Measurements from ENCODE around the gene ACSS2. TPM values are rescaled to one million over a fixed set of nuclear protein-coding genes. Genes with fewer than 3 reads are reported as not detected.

The ACSS2 gene
- total and polyA plus RNA-seq, 2 of the 8 experiments (the other 6 are each of a cell fraction or from before 2014, with no cell fraction given) = 17.7 to 24.2 TPM

- H4K91ac ChIP-seq (replicated peaks; ENCODE audit: insufficient read length, low read length) = no peak overlapping the region
- H3K23ac ChIP-seq (ENCODE audit: insufficient read length) = no peak overlapping the region
- H4K5ac ChIP-seq (ENCODE audit: insufficient read length, low read depth, low read length) = no peak overlapping the region
- H3K23me2 ChIP-seq (ENCODE audit: low read depth, low read length) = no peaks in the 10 kb centered on the region
- H3K4me1 ChIP-seq (replicated peaks in 1 of 4; ENCODE audit: control insufficient read depth in 3 of 4, insufficient read depth in 4 of 4, low read length in 3 of 4) = no peaks in the 10 kb centered on the region
- no peak overlapping the region for H4K8ac ChIP-seq (ENCODE audit: extremely low read depth, insufficient read depth, low read length)
- H2BK15ac ChIP-seq (ENCODE audit: low read length) = no peak overlapping the region
- H3K79me2 ChIP-seq (ENCODE audit: control insufficient read depth in 1 of 2, insufficient read depth in 2 of 2, low read length in 2 of 2) = no peaks in the 10 kb centered on the region
- no peak overlapping the region for H3K4me2 ChIP-seq (ENCODE audit: insufficient read depth in 1 of 2, low read depth in 2 of 2, low read length in 2 of 2)
- H2BK20ac ChIP-seq (ENCODE audit: low read length) = no peak overlapping the region
- H3K4me3 ChIP-seq (ENCODE audit: extremely low read depth in 1 of 4, insufficient read depth in 2 of 4, low read depth in 3 of 4, low read length in 4 of 4) = no peak overlapping the region
- no peak overlapping the region for H3K4ac ChIP-seq (replicated peaks; ENCODE audit: insufficient read length, low read depth, low read length)
- ChIA-PET POLR2A (ENCODE audit: partially characterized antibody) (interaction anchor here (0.8 kb wide), 1 partner anchor 108 kb away, joined by 4 read pairs; no protein-coding TSS in a partner anchor), CTCF (ENCODE audit: partially characterized antibody) (interaction anchor here (0.6 kb wide), 1 partner anchor 73 kb away, joined by 3 read pairs; no protein-coding TSS in a partner anchor)
- H2BK12ac ChIP-seq (ENCODE audit: low read depth, low read length) = no peak overlapping the region
- no peak overlapping the region for H2BK5ac ChIP-seq (ENCODE audit: low read depth, low read length)
- 97% methylated on average over 5 of the region's 5 CpGs; no CpG with 5 or more reads in 1 of the 2 experiments for WGBS, 2 experiments (ENCODE audit: extremely low coverage in 1 of 2, insufficient coverage in 1 of 2, insufficient read length in 1 of 2, insufficient replicate concordance in 2 of 2, low coverage in 1 of 2, low lambda C conversion rate in 2 of 2, missing lambda C conversion rate in 1 of 2)
- H3K36me3 ChIP-seq (ENCODE audit: control insufficient read depth in 2 of 4, insufficient read depth in 4 of 4, low read length in 3 of 4) = peaks cover 2 to 20% (median 8%) of the 10 kb centered on the region in 4 experiments; a peak in 5 of 8 replicates
- FAIRE-seq (no peak), DNase-seq (ENCODE audit: low read depth in 1 of 2, low spot score in 2 of 2) (no peak)
- H3K9ac ChIP-seq (replicated peaks in 1 of 4; ENCODE audit: extremely low read depth in 1 of 4, low read depth in 3 of 4, low read length in 3 of 4) = no peak overlapping the region
- H3K27ac ChIP-seq (ENCODE audit: low read depth, low read length) = no peak overlapping the region
- H3K9me3 ChIP-seq (ENCODE audit: insufficient read depth in 2 of 2, low read depth in 1 of 2, low read length in 1 of 2) = no peaks in the 10 kb centered on the region
- H3K79me1 ChIP-seq (ENCODE audit: low read depth, low read length) = no peaks in the 10 kb centered on the region; the same call in 1 of the 2 replicates
- H3K56ac ChIP-seq (replicated peaks; ENCODE audit: insufficient read length, low read depth, low read length) = no peak overlapping the region
- H4K20me1 ChIP-seq (replicated peaks in 1 of 2; ENCODE audit: control insufficient read depth in 1 of 2, insufficient read depth in 2 of 2, low read length in 2 of 2) = no peaks in the 10 kb centered on the region
- H2AK5ac ChIP-seq (ENCODE audit: low read depth, low read length) = no peak overlapping the region
- H3K18ac ChIP-seq (ENCODE audit: extremely low read depth, low read length) = no peak overlapping the region
- no peak overlapping the region for H2BK120ac ChIP-seq (replicated peaks; ENCODE audit: low read depth, low read length)
- no peak overlapping the region for H2AFZ ChIP-seq (ENCODE audit: low read length)
- no peak overlapping the region for H3K14ac ChIP-seq (ENCODE audit: insufficient read length)
- H3K27me3 ChIP-seq (replicated peaks in 1 of 4; ENCODE audit: control insufficient read depth in 3 of 4, extremely low read depth in 1 of 4, insufficient read depth in 3 of 4, low read length in 3 of 4) = no peaks in the 10 kb centered on the region
- TF ChIP-seq JUN (IDR thresholded peaks at IDR 0.05; ENCODE audit: low read depth, low read length) (no peak), GABPA (IDR thresholded peaks at IDR 0.05; ENCODE audit: borderline replicate concordance, insufficient read depth, low read length) (no peak), EGR1 (IDR thresholded peaks at IDR 0.05; ENCODE audit: borderline replicate concordance, low read depth, low read length) (no peak), RXRA (IDR thresholded peaks at IDR 0.05; ENCODE audit: insufficient read depth, low read depth, low read length) (no peak), ATF2 (IDR thresholded peaks at IDR 0.05; ENCODE audit: low read length) (no peak), SP2 (IDR thresholded peaks at IDR 0.05; ENCODE audit: low read length) (no peak), ASH2L (IDR thresholded peaks at IDR 0.05; ENCODE audit: low read length) (no peak), TAF1 (IDR thresholded peaks at IDR 0.05; ENCODE audit: low read depth, low read length) (no peak), CREB1 (IDR thresholded peaks at IDR 0.05) (no peak), CHD2 (IDR thresholded peaks at IDR 0.05; ENCODE audit: low read length) (no peak), BRCA1 (IDR thresholded peaks at IDR 0.05; ENCODE audit: low read depth, low read length) (no peak), CBX5 (IDR thresholded peaks at IDR 0.05; ENCODE audit: low read depth, low read length) (no peak), RFX5 (IDR thresholded peaks at IDR 0.05; ENCODE audit: borderline replicate concordance, low read depth, low read length) (no peak), ZNF274 (IDR thresholded peaks at IDR 0.05; ENCODE audit: borderline replicate concordance, extremely low read depth, low read length) (no peak)
These were observed 27.8 kb upstream of the ACSS2 start for GRCh38 chr20:34848597-34848996.
